ENCODE results near the gene OTOP3.
"Not testable (repeated sequence)": the region's sequence is repeated elsewhere in the genome, so short reads cannot be mapped to it uniquely, and the experiment has no call there.

GRCh38 chr17:74909097-74909496, 26.6 kb upstream of the OTOP3 start:
- TF ChIP-seq POLR2AphosphoS5 (IDR thresholded peaks at IDR 0.05); CTCF (IDR thresholded peaks at IDR 0.05 in 8 of 11, conservative IDR thresholded peaks at IDR 0.05 in 3 of 11): not testable (repeated sequence)
